Activated CD4-positive, CD25-positive, alpha-beta regulatory T cell treated with anti-CD3 and anti-CD28 coated beads, Interleukin-2, amount 50 U/mL, for 72 hours (primary cell): ENCODE results near the gene RIPPLY2.
"Not testable (repeated sequence)": the region's sequence is repeated elsewhere in the genome, so short reads cannot be mapped to it uniquely, and the experiment has no call there.

Experiments used
- DNase-seq: peaks from one replicate; pipeline ENCODE4 v3.0.0; 2021

The RIPPLY2 gene

GRCh38 chr6:83853178-83854000 lies at the start of gene RIPPLY2:
TSS of gene RIPPLY2 (plus strand) at chr6:83853360. CDS start at chr6:83853417, 57 bp downstream.
- DNase-seq: peak; percentile 33

GRCh38 chr6:83803492-83803891 lies 49.7 kb upstream of the RIPPLY2 start:
- DNase-seq: not testable (repeated sequence)

GRCh38 chr6:83804886-83805285 lies 48.3 kb upstream of the RIPPLY2 start:
- no peak for DNase-seq

GRCh38 chr6:83808005-83808404 lies 45.2 kb upstream of the RIPPLY2 start:
- DNase-seq: no peak

GRCh38 chr6:83808926-83809325 lies 44.2 kb upstream of the RIPPLY2 start:
- no peak for DNase-seq

- no peak for DNase-seq
These were observed 40.6 kb upstream of the RIPPLY2 start for GRCh38 chr6:83812595-83812994.

- no peak for DNase-seq
These were observed 37.4 kb upstream of the RIPPLY2 start for GRCh38 chr6:83815631-83816272.

GRCh38 chr6:83822629-83823169 lies 30.5 kb upstream of the RIPPLY2 start:
- no peak for DNase-seq

GRCh38 chr6:83824388-83824801 lies 28.8 kb upstream of the RIPPLY2 start:
- no peak for DNase-seq

- no peak for DNase-seq
These were observed 28.3 kb upstream of the RIPPLY2 start for GRCh38 chr6:83824831-83825230.

- no peak for DNase-seq
These were observed 26.1 kb upstream of the RIPPLY2 start for GRCh38 chr6:83827050-83827449.

- DNase-seq: no peak
These were observed 14.4 kb upstream of the RIPPLY2 start for GRCh38 chr6:83838727-83839126.

- no peak for DNase-seq
These were observed 9.0 kb upstream of the RIPPLY2 start for GRCh38 chr6:83844170-83844569.

- no peak for DNase-seq
These were observed 6.9 kb upstream of the RIPPLY2 start for GRCh38 chr6:83846291-83846690.

- DNase-seq: no peak
These were observed 6.0 kb upstream of the RIPPLY2 start for GRCh38 chr6:83847179-83847578.

- no peak for DNase-seq
These were observed 4.0 kb upstream of the RIPPLY2 start for GRCh38 chr6:83849127-83849526.

- DNase-seq: no peak
These were observed 3.5 kb upstream of the RIPPLY2 start for GRCh38 chr6:83849610-83850009.

- DNase-seq: no peak
These were observed 507 bp upstream of the RIPPLY2 start for GRCh38 chr6:83852528-83853177.

GRCh38 chr6:83854001-83854501 lies 891 bp downstream of the RIPPLY2 start:
- no peak for DNase-seq

- DNase-seq: no peak
These were observed 1.6 kb downstream of the RIPPLY2 start for GRCh38 chr6:83854766-83855165.

- peak; percentile 93 for DNase-seq
These were observed 6.5 kb downstream of the RIPPLY2 start, which contains the start of gene CYB5R4 for GRCh38 chr6:83859410-83860358. TSS of gene CYB5R4 (plus strand) at chr6:83859689. CDS start at chr6:83859783, 94 bp downstream.

GRCh38 chr6:83860359-83860755 lies 7.2 kb downstream of the RIPPLY2 start:
- no peak for DNase-seq
